Measurements from ENCODE around the gene PTPRU.
"Not testable (repeated sequence)": the region's sequence is repeated elsewhere in the genome, so short reads cannot be mapped to it uniquely, and the experiment has no call there.

Gene PTPRU

GRCh38 chr1:29235955-29236711 lies at the start of gene PTPRU:
Gene PTPRU, plus strand, starts transcription at chr1:29236522. Its CDS starts 123 bp downstream, at chr1:29236645.
- DNase-seq = peak; percentile 48

GRCh38 chr1:29186707-29187106 lies 49.6 kb upstream of the PTPRU start:
- no peak for DNase-seq

- no peak for DNase-seq
These were observed 45.6 kb upstream of the PTPRU start for GRCh38 chr1:29190718-29191117.

GRCh38 chr1:29193879-29194455 lies 42.4 kb upstream of the PTPRU start:
- DNase-seq = no peak

GRCh38 chr1:29195881-29196291 lies 40.4 kb upstream of the PTPRU start:
- DNase-seq = no peak

- no peak for DNase-seq
These were observed 39.3 kb upstream of the PTPRU start for GRCh38 chr1:29196863-29197589.

- no peak for DNase-seq
These were observed 38.8 kb upstream of the PTPRU start for GRCh38 chr1:29197590-29197924.

- DNase-seq = no peak
These were observed 38.3 kb upstream of the PTPRU start for GRCh38 chr1:29197993-29198392.

GRCh38 chr1:29200906-29201594 lies 35.3 kb upstream of the PTPRU start:
- DNase-seq = no peak

GRCh38 chr1:29201595-29202051 lies 34.7 kb upstream of the PTPRU start:
- no peak for DNase-seq

- DNase-seq = no peak
These were observed 34.3 kb upstream of the PTPRU start for GRCh38 chr1:29202053-29202452.

- no peak for DNase-seq
These were observed 33.6 kb upstream of the PTPRU start for GRCh38 chr1:29202584-29203340.

GRCh38 chr1:29208442-29208841 lies 27.9 kb upstream of the PTPRU start:
- DNase-seq = no peak

GRCh38 chr1:29209173-29209572 lies 27.1 kb upstream of the PTPRU start:
- no peak for DNase-seq

GRCh38 chr1:29210278-29211085 lies 25.8 kb upstream of the PTPRU start:
- no peak for DNase-seq

- DNase-seq = no peak
These were observed 25.0 kb upstream of the PTPRU start for GRCh38 chr1:29211086-29212030.

- DNase-seq = no peak
These were observed 23.3 kb upstream of the PTPRU start for GRCh38 chr1:29213055-29213454.

- no peak for DNase-seq
These were observed 18.7 kb upstream of the PTPRU start for GRCh38 chr1:29217633-29218032.

GRCh38 chr1:29218223-29218622 lies 18.1 kb upstream of the PTPRU start:
- DNase-seq = no peak

GRCh38 chr1:29221296-29221695 lies 15.0 kb upstream of the PTPRU start:
- DNase-seq = no peak

- not testable (repeated sequence) for DNase-seq
These were observed 14.1 kb upstream of the PTPRU start for GRCh38 chr1:29222260-29222659.

Data from NCI-H510A (cell line).